Stromal cell of bone marrow (primary cell): ENCODE measurements around the gene FLAD1.

ENCODE experiments used
- DNase-seq: peaks from one replicate; pipeline ENCODE4 v3.0.0-alpha.2; 2012; ENCODE audit warnings: low read depth

The FLAD1 gene

DNA sequence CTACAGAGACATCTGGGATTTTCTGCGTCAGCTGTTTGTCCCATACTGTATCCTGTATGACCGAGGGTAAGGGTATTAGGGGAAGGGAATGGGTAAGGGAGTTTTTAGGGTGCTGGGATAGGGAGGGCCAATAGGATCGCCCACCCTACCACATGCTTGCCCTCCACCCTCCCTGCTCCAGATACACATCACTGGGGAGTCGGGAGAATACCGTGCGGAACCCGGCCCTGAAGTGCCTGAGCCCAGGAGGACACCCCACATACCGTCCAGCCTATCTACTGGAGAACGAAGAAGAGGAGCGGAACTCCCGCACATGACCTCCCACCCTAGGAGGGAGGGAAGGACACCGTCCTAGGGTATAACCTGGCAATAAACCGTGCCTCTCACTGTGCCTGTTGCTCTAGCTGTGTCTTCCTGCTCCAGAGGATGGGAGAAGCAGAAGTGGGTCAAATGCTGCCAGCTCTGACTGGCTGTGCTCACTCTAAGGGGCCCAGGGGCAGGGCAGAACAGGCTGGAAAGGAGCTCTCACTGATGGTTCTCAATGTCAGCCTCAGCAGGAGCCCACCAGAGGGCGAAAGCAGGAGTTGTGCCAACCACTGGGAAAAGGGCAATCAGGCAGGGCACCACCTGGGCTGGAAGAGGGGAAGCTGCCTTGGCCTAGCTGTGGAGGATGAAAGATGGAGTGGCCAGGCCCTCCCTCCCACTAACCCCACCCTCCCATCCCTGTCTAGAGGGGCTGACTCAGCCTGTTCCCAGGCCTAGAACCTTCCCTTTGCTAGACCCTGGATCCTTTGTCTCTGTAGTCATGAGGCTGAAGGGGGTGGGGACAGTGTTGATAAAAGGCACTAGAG, 9.8 kb downstream of the FLAD1 start:
- DNase-seq: no peak

DNA sequence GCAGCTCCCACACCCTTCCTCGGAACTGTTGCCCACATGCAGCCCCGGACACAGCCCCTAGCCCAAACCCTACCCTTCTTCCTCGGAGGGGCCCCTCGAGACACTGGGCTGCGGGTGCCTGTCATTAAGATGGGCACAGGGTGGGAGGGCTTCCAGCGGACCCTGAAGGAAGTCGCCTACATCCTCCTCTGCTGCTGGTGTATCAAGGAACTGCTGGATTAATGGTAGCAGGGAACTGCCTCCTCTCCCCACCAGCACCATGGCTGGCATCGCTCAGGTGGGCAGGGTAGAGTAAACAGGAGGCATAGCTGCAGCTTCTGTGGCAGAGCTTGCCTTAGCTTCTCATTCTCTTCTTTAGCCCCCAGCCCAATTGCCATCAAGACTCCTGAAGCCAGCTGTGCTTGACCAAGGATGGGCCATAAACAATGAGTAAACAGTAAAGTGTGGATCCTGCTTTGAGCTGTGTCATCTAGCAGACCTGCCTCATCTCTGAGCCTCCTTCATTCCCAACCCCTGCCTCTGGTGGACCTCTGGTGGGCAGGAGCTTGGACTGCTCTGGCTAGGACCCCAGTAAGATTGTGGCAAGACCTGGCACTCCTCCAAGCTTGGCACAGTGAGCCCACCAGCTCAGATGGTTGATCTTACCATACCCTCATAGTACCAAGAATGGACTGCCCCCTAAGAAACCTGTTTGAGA, 10.6 kb downstream of the FLAD1 start, which contains the start of gene LENEP:
TSS of gene LENEP (plus strand) at position 15 of the 697 bp plus-strand sequence. CDS start at position 37, 22 bp downstream.
- DNase-seq: no peak

DNA sequence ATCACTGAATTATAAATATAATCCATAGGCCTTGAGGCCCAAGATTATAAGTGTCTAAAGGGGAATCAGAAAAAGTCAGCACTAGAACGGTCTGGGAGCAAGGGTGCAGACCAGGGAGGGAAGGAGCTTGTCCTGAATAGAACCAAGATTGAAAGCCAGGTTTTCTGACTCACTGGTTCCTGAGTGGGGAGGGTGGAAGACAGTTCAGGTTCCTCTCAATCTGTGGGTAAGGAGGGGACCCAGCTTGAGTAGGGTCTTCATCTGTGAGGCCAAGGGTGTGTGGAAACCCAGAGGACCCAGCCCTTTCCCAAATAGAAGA, 11.1 kb downstream of the FLAD1 start:
- no peak for DNase-seq

DNA sequence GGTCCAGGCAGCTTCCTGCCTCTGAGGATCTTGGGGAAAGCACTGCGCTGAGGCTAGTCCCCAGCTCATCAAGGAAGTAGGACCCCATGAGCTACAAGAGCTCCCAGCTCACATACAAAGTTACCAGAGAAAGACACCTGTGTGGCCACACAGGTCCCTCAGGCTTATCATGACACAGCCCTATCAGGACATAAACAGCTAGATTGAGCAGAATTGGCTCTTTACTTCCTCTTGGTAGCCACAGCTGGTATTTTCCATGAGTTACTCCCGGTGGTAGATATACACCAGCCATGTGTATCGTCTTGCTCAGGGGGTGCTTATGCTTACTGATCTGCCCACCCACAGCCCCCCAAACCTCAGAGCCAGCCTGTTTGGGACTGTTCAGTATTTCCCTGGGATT, 11.4 kb downstream of the FLAD1 start:
- no peak for DNase-seq

DNA sequence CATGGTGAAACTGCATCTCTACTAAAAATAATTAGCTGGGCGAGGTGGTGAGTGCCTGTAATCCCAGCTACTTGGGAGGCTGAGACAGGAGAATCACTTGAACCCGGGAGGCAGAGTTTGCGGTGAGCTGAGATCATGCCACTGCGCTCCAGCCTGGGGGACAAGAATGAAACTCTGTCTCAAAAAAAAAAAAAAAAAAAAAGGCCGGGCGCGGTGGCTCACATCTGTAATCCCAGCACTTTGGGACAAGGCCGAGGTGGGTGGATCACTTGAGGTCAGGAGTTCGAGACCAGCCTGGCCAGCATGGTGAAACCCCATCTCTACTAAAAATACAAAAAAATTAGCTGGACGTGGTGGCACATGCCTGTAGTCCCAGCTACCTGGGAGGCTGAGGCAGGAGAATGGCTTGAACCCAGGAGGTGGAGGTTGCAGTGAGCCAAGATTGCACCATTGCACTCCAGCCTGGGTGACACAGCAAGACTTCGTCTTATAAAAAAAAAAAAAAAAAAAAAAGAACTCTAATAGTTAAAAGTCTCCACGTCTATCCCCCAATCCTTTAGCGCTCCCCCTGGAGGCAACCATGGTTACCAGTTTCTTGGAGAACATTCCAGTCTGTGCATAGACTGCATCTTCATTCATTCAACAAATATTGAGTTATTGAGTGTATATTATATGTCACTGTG, 12.3 kb downstream of the FLAD1 start:
- peak; percentile 77 for DNase-seq

DNA sequence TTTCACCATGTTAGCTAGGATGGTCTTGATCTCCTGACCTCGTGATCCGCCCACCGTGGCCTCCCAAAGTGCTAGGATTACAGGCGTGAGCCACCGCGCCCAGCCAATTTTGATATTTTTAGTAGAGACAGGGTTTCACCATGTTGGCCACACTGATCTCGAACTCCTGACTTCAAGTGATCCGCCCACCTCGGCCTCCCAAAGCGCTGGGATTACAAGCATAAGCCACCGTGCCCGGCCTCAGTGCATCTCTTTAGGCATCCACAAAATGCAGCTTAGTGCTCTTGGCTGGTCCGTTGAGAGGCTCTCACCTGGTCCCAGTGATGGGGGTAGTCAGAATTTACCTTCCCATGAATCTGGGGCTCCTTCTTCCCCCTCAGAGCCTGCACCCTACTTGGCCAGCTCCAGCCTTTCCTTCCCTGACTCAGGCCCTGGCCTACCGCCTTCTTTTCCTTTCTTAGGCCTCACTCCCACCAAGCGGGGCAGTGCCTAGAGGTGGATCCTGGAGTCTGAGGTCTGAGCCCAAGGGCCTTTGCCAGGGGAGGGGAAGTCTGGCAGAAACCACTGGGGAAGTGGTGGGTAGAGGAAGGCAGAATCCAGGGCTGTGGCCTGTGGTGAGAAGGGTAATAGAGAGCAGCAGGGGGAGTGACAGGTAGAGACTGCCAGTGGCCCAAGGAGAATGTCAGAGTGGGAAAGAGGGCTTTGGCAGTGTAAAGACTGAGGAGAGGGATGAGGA, 14.0 kb downstream of the FLAD1 start:
- DNase-seq: no peak

DNA sequence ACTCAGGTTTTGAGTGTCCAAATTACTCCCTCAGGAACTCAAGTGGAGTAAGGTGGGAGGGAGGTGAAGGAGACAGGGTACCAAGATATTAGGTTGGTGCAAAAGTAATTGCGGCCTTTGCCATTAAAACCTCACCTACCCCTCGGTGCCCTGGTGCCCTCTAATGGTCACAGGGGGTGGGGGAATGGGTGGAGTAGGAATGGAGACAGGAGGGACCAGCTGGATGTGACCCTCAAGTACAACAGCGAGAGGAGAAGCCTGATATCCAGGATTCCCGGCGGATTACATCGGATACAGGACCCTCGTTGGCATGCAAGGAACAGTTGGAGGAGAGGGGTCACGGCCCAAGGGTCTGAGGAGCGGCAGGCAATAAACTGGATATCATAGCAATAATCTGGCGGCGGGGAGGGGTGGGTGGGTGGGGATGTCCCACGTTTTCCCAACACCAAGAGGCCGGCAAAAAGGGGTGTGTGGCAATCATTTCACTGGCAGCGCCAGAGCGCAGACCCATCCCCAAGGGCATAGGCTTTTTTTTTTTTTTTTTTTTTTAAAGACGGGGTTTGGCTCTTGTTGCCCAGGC, 15.1 kb downstream of the FLAD1 start:
- no peak for DNase-seq

DNA sequence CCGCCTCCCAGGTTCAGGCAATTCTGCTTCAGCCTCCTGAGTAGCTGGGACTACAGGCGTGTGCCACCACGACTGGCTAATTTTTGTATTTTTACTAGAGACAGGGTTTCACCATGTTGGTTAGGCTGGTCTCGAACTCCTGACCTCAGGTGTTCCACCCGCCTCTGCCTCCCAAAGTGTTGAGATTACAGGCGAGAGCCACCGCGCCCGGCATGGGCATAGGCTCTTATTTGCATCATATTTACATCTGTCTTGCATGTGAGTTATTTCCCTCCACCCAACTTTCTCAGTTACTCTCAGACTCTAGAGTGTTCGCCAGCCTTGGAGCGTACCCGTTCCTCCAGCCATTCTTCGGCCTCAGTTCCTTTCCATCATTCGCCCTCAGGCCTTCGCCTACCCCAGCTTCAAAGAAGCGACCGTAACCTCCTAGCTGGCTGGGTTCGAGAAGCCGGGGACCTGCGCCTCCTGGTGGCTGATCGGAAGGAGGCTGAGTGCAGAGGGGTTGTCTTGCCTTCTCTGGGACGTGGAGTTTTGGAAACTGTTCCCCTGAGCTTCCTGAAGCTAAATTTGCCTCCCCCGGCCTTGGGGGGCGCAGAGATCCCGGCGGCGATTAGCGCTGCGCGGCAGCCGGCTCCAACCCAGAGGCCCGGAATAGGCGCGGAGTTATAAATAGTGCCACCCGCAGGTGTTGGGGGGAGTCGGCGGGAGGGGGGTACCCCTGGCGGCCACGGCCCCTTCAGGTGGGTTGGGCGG, 15.8 kb downstream of the FLAD1 start:
- DNase-seq: peak; percentile 42

DNA sequence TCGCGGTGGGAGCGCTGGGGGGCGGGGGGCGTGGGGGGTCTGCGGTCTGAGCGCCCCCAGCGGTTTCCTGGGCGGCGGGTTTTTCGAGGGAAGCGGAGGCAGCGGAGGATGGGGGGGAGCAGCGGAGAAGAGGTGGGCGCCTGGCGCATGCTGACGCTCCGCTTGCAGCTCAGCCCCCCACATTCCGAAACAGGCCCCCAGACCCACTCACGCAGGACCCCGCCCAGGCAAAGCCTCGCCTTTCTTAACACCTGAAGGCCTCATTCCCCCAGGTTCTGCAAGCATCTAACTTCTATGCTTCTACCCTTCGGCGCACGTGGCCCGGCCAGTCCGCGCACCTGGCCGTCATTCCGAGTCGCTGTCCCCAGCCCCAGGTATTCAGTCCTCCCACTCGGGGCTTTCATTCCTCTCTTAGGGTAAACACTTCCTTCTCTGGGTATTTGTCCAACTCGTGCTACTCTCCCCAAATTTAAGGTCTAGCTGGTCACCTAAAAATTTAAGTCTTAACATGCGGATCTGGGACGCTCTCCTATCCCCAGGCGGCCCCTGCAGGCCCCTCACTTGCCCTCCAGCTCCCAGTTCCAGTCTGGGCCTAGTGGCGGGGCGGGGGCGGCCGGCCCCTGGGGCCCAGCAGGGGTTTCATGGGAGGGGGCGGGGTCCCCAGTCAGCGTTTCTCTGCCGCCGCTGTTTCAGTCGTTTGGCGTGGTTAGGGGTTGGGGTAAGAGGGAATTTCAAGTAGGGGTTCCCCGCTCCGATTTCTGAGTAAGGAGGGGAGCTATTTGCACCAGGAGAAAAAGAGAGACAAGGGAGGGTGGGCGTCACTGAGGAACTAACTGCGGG, 16.6 kb downstream of the FLAD1 start:
- no peak for DNase-seq

DNA sequence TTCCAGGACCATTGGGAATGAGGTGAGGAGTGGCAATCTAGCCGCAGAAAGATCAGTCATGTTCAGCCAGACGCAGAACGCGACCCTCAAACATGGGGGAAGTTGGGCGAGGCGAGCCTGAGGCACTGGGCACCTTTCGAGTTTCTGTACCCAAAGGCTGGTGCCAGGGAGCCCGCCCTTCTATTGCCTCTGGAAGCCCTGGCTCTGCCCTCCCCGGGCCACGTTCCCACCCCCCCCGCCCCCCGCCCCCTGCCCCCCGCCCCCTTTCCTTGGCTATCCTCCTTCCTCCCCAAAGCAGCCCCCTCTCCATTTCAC, 17.2 kb downstream of the FLAD1 start:
- no peak for DNase-seq

DNA sequence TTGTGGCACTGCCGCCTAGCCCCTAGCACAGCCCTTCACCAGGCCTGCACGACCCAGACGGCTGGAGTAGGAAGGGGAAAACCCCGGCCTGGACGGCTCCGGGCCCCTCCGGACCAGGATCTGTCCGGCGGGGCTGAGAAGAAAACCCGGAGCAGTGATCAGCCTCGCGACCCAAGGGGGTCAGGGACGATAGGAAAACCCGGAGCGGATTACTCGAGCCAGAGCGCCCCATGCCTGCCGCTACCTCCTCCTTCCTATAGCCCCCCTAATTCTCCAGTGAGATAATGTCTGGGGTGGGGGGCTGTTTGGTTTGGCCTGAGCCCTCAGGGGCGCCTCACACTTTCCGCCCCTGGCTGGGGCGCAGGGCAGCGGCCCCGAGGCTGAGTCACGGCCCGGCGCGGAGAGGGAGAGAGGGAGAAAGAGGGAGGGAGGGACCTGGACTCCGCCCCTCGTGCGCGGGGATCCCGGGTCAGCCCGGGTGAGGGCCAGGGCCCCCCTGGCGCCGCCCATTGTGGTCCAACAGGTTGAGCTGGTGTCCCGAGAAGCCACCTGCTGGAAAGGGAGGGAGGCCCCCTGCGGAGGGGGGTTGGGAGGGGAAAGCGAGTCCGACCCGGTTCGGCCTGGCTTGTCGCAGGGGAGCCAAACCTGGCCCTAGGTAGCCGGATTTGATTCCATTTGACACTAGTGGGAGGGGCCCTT, 17.7 kb downstream of the FLAD1 start:
- DNase-seq: peak; percentile 77

DNA sequence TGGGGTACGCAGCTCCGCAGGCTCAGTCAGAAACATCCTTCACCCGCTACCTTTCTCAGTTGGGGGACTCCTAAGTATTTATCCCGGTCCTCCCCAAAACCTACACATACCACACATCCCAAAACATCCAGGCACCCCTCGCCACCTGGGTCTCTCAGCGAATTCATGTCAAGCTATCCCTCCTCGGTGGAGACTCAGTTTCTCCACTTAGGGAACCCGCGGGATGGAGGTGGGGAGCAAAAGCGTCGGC, 18.2 kb downstream of the FLAD1 start:
- DNase-seq: no peak

DNA sequence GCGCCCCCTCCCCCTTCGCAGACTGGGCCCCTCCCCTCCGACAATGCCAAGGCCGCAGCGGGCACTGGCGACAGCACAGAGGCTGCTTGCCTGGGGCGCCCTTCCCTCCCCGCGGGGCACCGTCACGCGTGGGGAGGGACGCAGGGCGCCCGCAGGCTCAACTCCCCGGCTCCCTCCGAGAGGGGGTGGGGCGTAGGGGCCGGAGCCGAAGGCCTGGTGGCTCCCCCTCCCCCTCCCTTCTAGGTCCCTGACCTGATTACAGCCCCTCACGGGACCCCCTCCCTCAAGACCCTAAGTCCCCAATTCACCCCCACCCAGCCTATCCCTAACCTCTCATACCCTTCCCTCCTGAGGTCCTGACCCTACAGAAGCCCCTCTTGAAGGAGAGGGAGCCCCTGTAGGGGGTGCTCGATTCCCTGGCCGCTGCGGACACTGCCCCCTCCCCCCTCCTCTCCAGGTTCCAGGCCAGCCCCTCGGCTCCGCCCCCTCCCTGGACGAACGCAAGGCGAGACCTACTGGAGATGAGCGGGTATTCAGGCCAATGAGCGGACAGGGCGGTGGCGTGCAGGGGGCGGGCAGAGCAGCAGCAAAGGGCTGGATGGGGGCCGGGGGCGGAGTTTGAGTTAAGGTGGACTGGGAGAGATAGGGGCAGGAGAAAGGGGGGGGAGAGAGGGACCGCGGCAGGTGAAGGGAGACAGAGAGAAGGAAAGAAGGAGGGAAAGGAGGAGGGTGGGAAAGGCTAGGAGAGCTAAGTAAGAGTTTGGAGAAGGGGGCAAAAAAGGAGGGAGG, 18.7 kb downstream of the FLAD1 start:
- DNase-seq: peak; percentile 98

DNA sequence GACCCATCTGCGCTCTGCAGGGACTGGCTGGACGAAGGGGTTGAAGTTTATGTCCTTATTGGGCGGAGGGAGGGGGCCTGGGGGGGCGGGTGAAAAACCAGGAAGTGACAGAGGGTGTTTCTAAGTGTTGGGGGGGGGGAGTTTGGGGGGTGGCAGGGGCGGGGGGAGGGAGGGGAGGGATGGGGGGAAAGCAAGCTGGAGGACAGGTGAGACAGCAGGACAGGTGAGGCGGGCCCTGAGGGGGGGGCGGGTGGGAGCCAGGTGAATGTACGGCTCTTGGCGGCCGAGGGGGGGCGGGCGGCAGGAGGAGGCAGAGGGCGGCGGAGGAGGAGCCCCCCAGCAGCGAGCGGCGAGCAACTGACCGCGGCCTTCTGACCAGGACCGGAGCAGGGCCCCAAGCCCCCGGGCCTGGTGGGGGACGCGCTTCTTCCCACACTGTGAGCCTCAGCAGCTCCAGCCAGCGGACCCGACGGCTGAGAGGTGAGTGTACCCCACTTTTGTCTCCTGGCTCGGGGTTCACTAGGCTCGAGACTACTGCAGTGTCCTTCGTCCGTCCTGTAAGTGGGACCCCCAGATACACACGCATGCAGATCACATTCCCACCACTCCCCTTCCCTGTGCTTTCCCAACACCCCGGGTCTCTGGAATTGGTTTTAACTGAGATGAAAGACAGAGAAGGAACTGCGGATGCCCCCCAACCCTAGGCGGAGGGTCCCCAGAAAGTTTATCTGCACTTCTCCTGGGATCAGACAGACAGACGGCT, 19.5 kb downstream of the FLAD1 start, which contains the start of gene ZBTB7B:
TSS of gene ZBTB7B (plus strand) at position 339 of the 763 bp plus-strand sequence. CDS start 11,859 bp downstream, outside the sequence.
- DNase-seq: no peak

DNA sequence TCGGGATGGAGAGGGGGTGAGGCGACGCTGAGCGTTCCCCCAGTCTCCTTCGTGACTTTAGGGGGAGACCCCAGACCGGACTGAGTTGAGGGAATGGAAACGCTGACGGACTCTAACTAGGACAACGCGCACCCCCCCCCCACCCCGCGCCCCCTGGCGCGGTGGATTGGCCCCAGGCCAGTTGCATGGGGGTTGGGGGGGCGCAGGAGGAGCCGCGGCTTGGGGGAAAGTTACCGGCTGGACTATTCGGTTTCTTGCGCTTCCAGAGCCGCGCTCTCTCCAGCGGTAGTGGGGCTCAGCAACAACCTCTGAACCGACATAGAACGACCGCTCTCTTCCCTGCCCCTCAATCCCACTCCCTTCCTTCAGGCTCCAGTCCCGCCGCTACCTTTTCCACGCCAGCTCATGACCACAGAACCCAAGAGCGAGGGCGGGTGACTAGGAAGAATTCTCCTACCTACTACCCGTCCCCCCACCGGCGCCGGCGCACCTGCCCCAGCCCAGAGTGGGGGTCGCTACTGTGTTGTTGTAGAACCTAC, 20.2 kb downstream of the FLAD1 start:
- DNase-seq: no peak

DNA sequence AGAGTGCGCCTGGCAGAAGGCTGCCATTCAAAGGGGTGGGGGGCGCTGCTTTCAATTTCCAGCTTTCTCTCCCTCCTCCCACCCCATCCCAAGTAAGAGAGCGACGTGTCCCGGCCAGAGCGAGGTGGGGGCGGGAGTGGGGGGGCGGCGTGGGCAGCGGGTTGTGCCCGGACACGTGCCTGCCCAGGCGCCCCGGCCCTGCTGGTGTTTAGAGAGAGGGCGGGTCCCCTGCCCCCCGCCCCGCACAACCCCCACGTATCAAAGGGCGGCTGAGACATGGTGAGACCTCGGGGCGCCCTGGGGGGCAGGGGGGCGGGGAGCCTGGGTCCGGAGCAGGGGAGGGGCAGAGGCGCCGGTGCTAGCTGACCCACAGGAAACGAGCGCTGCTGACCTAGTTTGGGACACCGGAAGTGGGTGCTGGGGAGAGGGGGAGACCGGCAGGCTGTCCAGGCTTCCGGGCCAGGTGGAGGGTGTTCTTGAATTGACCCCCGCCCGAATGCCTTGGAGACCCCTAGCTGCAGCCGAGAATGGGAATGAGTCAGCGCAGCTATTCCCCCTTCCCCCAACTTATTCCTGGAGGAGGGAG, 20.7 kb downstream of the FLAD1 start:
- no peak for DNase-seq

DNA sequence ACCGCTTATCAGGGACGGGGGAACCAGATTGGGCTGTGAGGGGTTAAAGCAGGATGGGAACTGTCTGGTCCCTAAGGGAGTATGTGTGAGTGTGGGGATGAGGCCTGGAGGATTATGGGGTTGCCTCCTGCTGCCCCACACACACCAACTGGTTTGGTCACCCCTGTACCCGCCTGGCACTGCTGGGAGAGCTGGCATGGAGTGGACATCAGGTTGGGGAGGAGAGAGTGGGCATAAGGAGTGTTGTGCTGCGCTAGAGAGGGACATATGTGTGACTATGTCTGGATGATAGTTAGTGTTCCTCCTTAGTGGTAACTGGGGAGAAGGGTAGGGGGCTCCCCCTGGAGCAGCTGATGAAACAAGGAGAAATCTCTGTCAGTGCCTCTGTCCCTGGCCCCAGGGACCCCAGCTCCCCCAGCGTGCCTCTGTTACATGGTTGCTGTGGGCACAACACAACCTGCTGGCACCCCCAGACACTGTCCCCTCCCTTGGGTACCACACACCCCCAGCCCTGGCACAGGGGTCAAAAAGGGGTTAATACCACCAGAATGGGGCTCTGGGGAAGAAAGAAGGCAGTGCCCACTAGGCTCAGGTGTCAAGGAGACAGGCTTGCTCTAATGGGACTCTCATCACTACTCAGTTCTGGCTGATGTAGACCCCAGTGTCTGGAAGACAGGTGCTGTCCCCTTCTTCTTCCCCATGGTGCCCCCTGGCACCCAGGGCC, 21.4 kb downstream of the FLAD1 start:
- DNase-seq: no peak
